Fibroblast of skin of right biceps (primary cell): ENCODE data around the gene MACROD2.
"Not testable (repeated sequence)": the region's sequence is repeated elsewhere in the genome, so short reads cannot be mapped to it uniquely, and the experiment has no call there.

ENCODE experiments used
- DNase-seq: peaks from one replicate; pipeline ENCODE4 v3.0.0-alpha.2; 2013

MACROD2 gene

DNA sequence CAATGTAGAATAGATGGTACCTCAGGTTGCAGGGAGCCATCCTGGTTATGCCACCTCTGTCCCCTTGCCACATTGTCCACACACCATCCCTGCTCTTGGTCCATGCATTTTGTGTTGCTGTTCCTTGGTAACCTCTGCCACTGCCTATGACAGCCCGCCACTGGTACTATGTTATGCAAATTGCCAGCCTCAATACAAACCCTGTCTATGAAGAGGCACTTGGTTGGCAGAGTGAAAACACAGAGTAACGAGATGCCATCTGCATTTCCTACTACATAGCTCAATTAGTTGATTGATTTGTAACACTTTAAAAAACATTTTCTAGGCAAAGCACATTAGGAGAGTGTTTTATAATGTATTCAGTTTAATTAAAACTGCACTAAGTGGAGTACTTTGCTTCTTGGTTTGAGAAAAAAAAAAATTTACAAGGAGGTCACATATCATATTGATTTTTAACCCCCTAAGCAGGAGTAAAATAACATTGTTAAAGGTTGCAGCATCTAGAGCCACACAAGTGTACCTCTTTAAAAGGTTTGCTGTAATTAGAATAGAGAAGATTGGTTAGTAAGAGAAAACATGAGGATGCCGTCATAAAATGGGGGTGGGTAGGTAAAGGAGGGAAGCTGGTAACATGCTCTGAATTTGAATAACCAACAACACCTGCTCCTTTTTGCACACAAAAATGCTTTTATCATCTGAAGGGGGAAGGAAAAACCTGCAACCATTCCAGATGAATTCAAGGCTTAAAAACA lies 1760.9 kb downstream of the MACROD2 start:
- DNase-seq: no peak

DNA sequence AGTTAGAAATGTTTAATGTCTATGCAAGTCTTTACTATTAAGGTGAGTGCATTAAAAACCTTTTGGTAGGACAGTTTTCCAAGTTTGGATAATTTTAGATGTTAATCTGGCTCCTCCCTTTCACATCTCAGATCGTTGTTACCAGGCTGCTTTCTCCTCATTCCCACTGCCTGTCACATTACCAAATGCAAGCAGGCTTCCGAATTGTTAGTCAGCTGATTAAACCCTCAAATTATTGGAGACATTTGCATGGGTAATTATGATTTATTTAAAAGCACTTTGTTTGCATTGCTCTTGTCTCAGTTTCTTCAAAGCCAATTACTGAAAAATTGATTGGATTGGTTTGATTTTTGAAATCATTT lies 1761.4 kb downstream of the MACROD2 start:
- no peak for DNase-seq

DNA sequence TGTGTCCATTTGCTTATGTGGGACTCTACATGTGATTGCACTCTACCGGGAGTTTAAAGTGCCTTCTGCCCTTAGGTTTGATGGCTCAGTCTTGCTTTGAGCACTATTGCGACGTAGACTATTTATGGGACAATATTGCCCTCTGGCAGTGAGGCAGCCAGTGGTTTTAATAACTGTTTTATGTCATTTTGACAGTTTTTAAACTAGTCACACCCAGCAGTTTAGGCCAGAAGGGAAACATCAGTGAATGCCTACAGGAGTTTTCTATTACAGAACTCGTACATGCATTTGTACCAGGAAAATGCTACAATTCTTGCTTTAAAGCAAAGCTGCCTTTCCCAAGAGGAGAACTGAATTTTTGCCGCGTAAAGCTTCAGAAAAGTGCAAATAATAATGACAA lies 1764.3 kb downstream of the MACROD2 start:
- peak; percentile 44 for DNase-seq

DNA sequence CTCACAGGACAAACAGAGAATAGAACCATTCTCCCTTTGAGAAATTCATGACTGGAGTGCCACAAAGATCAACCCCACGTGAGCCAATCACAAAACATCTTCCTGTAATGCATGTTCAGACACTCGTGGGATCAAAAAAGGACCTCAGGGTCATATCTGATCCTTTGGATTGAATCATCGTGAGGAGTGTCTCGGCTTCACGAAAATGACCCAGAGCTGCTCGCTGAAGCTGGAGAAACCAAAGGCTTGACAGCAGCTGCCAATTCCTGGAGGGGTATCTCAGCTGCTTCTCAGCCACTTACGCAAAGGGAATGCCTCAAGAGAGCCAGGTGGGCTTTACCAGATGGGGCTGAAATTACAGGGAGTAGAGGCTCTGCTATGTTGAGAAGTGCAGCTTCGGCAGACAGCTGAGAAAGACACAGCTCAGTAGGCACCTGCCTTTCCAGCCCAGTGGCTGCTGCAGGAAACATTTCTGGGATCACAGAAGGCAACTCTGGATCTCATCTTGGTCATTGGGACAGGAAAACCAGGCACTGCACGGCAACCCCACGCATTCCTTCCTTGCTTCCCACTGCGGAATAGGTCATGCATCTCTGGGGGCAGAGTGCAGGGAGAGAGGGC lies 1764.8 kb downstream of the MACROD2 start:
- no peak for DNase-seq

DNA sequence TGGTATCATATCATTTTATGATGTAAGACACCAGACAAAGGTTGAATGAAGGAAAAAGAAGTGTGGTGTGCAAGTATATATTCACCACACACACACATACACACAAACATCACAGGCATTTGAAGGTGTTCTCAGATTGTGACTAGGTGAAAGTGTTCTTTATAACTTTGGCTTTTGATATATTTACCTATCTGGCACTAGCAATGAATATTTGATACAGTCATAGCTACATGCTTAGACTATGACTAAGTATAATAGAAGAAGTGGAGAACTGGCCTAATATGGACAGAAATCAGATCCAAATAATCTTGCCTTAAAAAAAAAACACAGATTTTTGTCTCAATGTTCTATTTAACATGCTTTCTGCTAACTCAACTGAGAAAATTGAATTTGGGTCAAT lies 1768.0 kb downstream of the MACROD2 start:
- peak; percentile 54 for DNase-seq

DNA sequence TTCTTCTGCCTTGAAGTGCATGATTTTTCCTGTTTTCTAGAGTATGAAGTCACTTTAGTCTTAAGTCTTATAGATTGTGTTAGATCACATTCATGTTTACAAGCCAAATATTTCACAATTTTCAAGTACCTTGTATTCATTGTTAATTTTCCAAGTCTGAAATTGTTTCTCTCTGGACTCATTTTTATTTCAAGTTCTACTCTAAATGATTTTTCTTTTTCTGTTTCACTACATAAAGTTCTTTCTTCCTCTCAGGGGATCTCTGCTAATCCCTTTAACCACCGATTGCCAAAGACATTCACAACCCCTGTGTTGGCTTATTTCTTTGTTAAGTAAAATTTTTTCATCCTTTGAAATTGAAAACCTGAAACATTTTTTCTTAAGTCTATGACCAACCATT lies 1772.3 kb downstream of the MACROD2 start:
- no peak for DNase-seq

DNA sequence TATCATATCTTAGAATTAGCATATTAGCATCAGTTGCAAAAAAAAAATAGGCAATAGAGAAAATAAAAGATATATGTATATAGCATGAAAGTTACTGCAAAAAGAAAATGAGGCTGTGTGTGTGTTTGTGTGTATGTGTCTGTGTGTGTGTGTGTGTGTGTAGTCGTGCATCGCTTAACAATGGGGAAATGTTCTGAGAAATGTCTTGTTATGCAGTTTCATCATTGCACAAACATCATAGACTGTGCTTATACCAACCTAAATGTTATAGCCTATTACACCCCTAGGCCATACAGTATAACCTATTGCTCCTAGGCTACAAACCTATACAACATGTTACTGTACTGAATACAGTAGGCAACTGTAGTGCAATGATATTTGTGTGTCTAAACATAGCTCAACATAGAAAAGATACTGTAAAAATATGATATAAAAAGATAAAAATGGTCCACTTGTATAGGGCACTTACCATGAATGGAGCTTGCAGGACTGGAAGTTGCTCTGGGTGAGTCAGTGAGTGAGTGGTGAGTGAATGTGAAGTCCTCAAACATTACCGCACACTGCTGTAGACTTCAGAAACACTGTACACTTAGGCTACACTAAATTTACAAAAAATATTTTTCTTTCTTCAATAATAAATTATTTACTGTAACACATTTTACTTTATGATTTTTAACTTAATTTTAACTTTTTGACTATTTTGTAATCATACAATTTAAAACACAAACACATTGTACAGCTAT lies 1772.9 kb downstream of the MACROD2 start:
- DNase-seq: no peak

DNA sequence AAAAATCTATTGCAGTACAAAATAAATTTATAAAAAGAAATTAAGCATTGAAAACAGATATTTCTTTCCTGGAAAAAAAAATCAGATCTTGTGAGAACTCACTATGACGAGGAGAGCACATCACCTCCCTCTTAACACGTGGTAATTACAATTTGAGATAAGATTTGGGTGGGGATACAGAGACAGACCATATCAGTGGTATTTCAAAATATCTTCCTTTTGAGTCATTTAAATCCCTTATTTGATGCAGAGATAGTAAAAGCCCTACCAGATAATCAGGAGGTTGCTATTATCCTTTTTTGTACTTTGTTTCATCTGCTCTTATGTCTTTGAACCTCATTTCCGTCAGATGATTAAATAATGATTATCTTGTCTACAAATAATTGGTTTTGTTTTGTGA lies 1777.5 kb downstream of the MACROD2 start:
- DNase-seq: no peak

DNA sequence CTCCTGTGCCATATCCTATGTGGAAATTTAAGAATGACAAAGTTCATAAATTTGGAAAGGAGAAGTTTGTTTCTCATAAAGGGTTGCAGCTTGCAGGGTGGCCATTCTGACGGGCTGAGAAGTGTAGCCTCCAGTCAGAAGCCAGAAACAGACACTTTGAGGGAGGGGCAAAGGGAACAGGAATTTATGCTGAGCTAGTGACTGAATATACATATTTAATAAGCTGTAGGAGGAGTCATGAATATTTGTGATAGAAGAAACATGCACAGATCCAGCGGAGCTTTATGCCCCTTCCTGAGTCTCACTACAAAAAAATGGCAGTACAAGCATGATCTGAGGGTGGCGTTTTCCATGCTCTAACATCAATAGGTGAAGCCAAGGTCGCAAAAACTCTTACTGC lies 1779.6 kb downstream of the MACROD2 start:
- DNase-seq: no peak

DNA sequence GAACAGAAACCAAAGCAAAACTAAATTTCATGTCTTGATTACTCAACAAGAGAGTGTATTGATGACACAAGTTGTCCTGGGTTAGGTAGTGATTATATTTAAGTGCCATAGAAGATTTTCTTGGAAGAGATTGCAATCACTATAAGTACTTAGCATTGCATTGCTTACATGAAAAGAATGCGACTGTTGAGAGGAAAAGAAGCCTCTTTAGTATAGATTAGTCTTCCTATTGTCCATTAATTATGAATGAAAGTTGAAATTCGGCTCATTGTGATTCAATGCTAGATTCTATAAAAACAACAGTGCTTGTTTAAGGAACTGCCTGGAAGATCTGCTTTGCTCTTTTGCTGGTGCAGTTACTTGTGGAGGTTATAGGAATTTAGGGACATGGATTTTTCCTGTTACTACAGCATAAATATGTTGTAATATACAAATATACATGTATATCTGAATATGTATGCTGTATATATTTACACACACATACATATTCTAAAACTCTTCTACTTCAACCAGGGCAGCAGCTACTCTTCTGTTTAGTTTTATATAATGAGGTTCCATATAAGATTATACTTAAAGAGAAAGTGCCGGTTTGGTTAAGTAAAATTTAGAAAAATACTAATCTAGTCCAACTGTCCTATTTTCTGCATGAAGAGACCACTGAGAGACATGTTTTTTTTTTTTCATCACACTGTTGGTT lies 1781.6 kb downstream of the MACROD2 start:
- DNase-seq: no peak

DNA sequence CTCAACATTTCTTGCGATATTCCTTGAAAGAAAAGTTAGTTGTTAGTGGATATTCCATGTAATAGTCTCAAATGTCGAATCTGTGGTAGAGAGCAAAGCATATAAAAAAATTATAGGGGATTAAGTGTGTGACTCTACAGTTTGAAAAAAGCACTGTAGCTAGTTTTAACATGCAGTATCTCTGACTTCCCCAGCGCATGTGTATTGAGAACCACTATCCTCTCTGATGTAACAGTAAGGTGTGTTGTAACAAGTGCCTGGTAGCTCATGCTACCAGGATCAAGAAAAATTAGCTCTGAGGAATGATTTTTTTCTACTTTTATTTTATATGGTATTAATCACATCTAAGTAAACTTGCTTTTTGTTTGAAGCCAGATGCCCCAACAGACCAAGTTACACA lies 1788.7 kb downstream of the MACROD2 start:
- no peak for DNase-seq

DNA sequence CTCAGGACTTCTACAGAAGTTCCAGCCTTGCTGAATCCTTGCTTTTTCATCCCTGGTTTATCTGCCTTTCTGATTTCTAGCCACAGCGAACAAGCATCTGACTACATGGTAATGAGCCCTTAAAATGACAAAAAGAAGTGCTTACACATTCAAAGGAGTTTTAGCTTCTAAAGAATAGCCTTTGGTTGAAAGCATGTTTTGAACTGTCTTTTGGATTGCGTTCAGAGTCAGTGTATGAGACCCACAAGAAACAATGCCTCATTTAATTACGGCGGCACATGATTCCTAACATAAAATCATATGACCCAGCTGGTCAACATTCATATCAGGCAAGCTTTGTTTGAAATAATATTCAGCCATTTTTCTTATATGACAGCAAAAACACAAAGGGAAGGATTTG lies 1793.8 kb downstream of the MACROD2 start:
- DNase-seq: no peak

DNA sequence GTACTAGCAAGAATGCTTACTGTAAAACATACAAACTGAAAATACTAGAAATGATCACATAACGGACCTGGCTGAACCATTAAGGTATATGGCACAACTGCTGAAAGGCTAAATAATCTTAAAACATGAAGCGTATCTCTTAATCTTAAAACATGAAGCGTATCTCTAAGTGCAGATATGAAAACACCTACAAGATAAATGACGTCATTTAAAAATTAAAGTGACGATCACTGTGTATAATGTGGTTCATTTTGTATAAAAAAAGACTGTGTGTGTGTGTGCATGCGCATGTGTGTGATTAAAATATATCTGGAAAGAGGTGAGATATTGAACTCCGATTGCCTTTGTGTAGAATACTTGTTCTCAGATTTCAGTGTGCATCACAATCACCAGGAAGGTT lies 1797.5 kb downstream of the MACROD2 start:
- DNase-seq: no peak

DNA sequence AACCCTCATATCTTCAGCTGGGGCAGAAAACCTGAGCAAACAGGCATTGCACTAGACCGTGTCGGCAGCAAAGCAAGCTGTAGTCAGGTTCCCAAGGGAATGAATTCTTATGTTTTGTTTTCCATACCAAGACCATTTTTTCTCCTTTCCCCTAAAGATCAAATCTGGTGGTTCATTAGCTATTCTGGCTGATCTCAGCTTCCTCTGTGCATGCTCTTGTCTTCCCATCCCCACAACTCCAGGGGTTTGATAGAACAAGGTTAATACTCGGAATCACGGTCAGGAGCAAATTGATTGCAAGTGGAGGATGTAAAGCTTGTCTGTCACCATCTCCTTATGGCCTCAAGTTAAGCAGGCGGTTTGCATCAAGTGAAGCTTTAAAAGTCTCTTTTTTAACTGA lies 1799.1 kb downstream of the MACROD2 start:
- peak; percentile 5 for DNase-seq

DNA sequence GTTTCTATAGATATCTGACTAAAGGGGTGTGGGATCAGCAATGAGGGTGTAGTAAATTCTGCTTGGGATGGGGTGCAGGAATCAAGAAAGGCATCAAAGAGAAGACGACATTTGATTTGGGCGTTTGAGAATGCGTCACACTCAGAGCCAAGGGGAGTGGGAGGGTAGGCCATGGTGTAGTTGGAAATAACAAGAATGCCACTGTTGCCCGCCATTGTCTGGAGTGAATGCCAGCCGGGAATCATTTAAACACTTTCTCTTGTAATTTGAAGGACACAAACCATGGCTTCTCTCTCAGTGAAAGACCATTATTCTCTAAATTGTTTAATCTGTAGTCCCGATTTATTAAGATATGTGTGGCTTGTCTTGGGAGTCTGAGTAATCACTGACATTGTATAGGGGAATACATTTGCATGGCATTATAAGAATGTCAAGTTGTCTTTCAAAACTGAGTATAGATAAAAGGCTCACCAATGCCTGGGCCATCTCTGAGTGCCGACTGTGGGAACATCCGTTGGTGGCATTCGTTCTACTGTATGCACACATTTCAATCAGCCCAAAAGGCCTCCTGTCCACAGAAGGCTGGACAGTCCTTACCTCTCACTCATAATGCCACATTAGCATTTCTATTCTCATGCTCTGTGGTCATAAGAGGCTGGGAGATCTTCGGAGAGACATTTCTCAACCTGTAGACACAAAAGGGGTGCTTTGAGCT lies 1800.1 kb downstream of the MACROD2 start:
- no peak for DNase-seq

DNA sequence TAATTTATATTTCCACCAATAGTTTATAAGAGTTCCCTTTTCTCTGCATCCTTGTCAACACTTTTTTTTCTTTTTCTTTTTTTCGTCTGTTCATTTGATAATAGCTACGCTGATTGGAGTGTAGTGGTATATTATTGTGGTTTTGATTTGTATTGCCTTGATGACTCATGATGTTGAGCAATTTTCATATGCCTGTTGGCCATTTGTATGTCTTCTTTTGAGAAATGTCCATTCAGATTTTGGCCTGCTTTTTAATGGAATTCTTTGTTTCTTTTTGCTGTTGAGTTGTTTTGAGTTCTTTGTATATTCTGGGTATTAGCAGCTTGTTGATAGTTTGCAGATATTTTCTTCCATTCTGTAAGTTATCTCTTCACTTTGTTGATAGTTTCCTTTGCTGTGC lies 1804.6 kb downstream of the MACROD2 start:
- peak; percentile 37 for DNase-seq

DNA sequence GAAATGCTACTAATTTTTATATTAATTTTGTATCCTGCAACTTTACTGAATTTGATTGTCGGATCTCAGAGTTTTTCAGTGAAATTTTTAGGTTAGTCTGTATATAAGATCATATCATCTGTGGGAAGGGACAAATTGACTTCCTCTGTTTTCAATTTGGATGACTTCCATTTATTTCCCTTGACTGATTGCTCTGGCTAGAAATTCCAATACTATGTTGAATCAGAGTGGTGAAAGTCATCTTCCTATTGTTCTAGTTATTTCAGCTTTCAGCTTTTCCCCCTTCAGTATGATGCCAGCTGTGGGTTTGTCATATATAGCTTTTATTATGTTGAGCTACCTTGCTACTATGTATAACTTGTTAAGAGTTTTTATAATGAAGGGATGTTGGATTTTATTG lies 1806.7 kb downstream of the MACROD2 start:
- DNase-seq: peak; percentile 27

DNA sequence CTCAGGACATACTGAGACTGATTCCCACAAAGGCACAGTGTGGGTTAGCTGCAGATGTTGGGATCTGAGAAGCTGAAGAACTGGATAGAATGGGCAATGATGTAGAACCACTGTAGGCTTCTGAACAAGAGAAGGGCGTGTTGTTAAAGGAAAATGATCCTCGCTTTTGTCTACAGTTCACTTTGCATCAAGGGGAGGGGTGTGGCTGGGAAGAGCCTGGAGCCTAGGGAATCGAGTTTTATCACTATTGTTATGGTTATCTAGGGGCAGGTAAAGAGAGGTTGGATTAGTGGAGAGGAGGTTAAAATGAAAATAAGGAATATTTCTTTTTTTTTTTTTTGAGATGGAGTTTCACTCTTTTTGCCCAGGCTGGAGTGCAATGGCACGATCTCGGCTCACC lies 1809.8 kb downstream of the MACROD2 start:
- no peak for DNase-seq

DNA sequence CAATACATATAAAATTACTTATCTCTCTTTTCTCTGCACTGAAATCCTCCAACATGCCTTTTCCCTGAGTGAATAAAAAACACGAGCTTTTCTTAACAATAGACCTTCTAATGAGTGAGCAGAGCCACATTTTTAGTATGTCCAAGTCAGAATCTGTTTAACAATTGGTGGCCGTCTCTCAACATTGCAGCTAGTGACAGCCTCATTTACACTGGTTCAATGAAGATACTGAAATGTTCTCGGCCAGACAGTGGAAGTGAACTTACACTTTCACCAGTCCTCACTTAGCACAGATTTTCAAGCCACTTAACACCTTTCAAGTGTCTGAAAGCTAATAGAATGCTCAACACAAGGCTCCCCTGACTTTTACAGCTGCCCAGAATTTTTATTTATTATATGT lies 1810.8 kb downstream of the MACROD2 start:
- no peak for DNase-seq

DNA sequence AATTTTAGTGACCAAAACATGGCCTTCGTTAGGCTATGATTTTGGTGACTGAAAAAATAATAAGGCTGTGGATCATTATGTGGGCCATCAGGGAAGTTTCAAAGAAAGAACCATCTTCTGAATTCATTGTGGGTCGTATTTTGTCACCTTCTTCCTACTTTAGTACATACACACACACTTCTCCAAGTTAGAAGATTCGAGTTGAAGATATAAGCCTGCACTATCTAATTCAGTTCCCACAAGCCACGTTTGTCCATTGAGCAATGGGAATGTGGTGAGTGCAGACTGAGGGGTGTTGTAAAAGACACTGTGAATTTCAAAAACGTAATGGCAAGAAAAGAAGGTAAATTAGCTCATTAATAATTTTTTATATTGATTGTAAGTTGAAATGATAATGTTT lies 1812.0 kb downstream of the MACROD2 start:
- DNase-seq: no peak

DNA sequence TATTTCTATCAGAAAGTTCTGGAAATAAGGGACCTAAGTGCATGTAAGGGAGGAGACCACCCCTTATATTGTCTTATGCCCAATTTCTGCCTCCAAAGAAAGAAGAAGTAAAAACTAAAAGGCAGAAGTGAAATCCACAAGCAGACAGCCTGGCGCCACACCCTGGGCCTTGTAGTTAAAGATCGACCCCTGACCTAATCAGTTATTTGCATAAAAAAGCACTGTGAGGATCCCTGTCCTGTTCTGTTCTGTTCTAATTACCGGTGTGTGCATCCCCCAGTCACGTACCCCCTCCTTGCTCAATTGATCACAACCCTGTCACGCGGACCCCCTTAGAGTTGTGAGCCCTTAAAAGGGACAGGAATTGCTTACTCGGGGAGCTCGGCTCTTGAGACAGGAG lies 1812.5 kb downstream of the MACROD2 start:
- DNase-seq: not testable (repeated sequence)

DNA sequence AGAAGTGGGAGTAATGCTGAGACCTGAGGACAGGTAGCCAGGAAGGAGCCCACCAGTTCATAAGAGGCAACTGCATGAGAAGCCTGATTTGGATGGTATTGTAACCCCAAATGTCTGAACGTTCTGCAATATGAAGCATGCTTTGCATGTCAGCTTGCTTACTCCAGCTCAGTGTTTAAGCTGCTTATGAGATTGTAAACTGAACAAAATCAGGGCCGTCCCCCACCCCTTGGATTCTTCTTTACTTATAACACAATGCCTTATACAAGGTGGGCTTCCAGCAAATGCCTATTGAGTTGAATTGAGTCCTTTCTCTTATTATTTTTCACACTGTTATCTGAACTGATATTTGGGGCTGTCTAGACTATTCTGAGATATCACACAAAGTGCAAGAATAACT lies 1816.6 kb downstream of the MACROD2 start:
- DNase-seq: no peak

DNA sequence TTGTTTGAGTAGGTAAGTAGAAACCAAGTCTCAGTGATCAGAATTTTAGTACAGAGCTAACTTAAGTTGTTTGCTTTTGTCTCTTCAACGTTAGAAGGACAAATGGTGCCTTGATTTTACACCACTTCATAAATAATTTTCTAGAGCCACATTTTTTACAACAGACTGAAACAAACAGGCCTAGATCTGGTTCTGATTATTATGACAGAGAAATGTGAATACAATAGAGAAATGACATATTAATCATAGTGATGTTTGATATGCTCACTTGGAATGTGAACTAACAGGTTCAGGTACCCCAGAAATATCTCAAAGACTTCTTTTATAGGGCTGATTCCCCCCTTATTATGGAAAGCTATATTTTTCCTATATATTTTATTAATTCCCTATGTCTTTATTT lies 1817.4 kb downstream of the MACROD2 start:
- DNase-seq: no peak
